Liver (tissue), 9 donors: ENCODE data around the gene CHST5. TPM values are rescaled to one million over a fixed set of nuclear protein-coding genes. Genes with fewer than 3 reads are reported as not detected.

Experiments used
- DNase-seq: peaks from one replicate; pipeline ENCODE4 v3.0.0-alpha.2; 2017; ENCODE audit warnings: low spot score
- H3K27ac ChIP-seq, 2 donors: one replicate each; pipeline ENCODE4 v1.7.0; 2013; ENCODE audit warnings: inconsistent platforms in 2 of 2, low read length in 2 of 2, control low read depth in 1 of 2, low read depth in 1 of 2, mild to moderate bottlenecking in 1 of 2
- H3K27me3 ChIP-seq, 4 donors: one replicate each; pipeline versions ENCODE4 v1.6.1 to v1.7.0; 2013; ENCODE audit warnings: low read length in 3 of 4, inconsistent platforms in 1 of 4, mild to moderate bottlenecking in 1 of 4, moderate library complexity in 1 of 4; ENCODE audit not compliant: control insufficient read depth in 4 of 4, insufficient read depth in 4 of 4
- H3K36me3 ChIP-seq, 4 donors: one replicate each; pipeline versions ENCODE4 v1.6.1 to v1.7.0; 2013; ENCODE audit warnings: low read length in 3 of 4, mild to moderate bottlenecking in 3 of 4, low read depth in 1 of 4, moderate library complexity in 1 of 4; ENCODE audit not compliant: control insufficient read depth in 4 of 4, insufficient read depth in 3 of 4
- H3K4me1 ChIP-seq, 4 donors: one replicate each; pipeline versions ENCODE4 v1.6.1 to v1.7.0; 2013; ENCODE audit warnings: low read length in 3 of 4, mild to moderate bottlenecking in 3 of 4, moderate library complexity in 1 of 4; ENCODE audit not compliant: control insufficient read depth in 4 of 4, insufficient read depth in 4 of 4
- H3K4me3 ChIP-seq, 3 donors: one replicate each; pipeline versions ENCODE4 v1.6.1 to v1.7.0; 2013; ENCODE audit warnings: low read length in 3 of 3, control low read depth in 1 of 3, low read depth in 1 of 3, mild to moderate bottlenecking in 1 of 3
- H3K9ac ChIP-seq, 2 donors: one replicate each; pipeline ENCODE4 v1.7.0; 2013; ENCODE audit warnings: low read length in 2 of 2, mild to moderate bottlenecking in 2 of 2, moderate library complexity in 2 of 2, control low read depth in 1 of 2, low read depth in 1 of 2
- H3K9me3 ChIP-seq, 4 donors: one replicate each; pipeline versions ENCODE4 v1.6.1 to v1.7.0; 2013; ENCODE audit warnings: low read length in 3 of 4; ENCODE audit not compliant: control insufficient read depth in 4 of 4
- CTCF ChIP-seq: fragments of 150-350 bp; IDR thresholded peaks from 2 replicates; pipeline ENCODE4 v1.5.1; 2017; ENCODE audit warnings: improper control_type of control experiment, low read depth, low read length; ENCODE audit not compliant: missing input control
- EGR1 ChIP-seq, 2 donors: IDR thresholded peaks; 2 replicates each; pipeline ENCODE4 v1.6.1; 2016 to 2018; ENCODE audit warnings: antibody characterized with exemption in 2 of 2, low read depth in 2 of 2
- FOXA1 ChIP-seq: IDR thresholded peaks from 2 replicates; pipeline ENCODE4 v1.6.1; 2016; ENCODE audit warnings: antibody characterized with exemption
- GABPA ChIP-seq, 2 donors: IDR thresholded peaks in 1 of 2; conservative IDR thresholded peaks in 1 of 2; 2 replicates each; pipeline ENCODE4 v1.6.1; 2016; ENCODE audit warnings: antibody characterized with exemption in 2 of 2, mild to moderate bottlenecking in 1 of 2, moderate library complexity in 1 of 2
- HNF4A ChIP-seq, 2 donors: conservative IDR thresholded peaks; 2 replicates each; pipeline ENCODE4 v1.6.1; 2016; ENCODE audit warnings: antibody characterized with exemption in 2 of 2, mild to moderate bottlenecking in 2 of 2
- HNF4G ChIP-seq: IDR thresholded peaks from 2 replicates; pipeline ENCODE4 v1.6.1; 2016; ENCODE audit warnings: antibody characterized with exemption
- MAX ChIP-seq: IDR thresholded peaks from 2 replicates; pipeline ENCODE4 v1.6.1; 2016; ENCODE audit warnings: antibody characterized with exemption
- NR2F2 ChIP-seq: IDR thresholded peaks from 2 replicates; pipeline ENCODE4 v1.6.1; 2016; ENCODE audit warnings: antibody characterized with exemption
- REST ChIP-seq: IDR thresholded peaks from 2 replicates; pipeline ENCODE4 v1.6.1; 2016; ENCODE audit warnings: antibody characterized with exemption, mild to moderate bottlenecking
- RXRA ChIP-seq, 2 donors: IDR thresholded peaks; 2 replicates each; pipeline ENCODE4 v1.6.1; 2017 to 2018; ENCODE audit warnings: antibody characterized with exemption in 2 of 2, mild to moderate bottlenecking in 1 of 2
- TAF1 ChIP-seq: conservative IDR thresholded peaks from 2 replicates; pipeline ENCODE4 v1.6.1; 2016; ENCODE audit warnings: antibody characterized with exemption, mild to moderate bottlenecking
- WGBS: extraction: QIAGEN DNeasy Blood & Tissue Kit; methylation state at CpG from one replicate; pipeline ENCODE4 v1.1.7; 2013; 5-methylcytosine and 5-hydroxymethylcytosine counted together
- polyA plus RNA-seq, 2 donors: library from polyadenylated mRNA; stranded (reverse) in 1 of 2; unstranded in 1 of 2; fragments of 200-250 nt in 1 of 2; fragments of >200 nt in 1 of 2; fragmentation: Nextera tagmentation in 1 of 2; extraction: Ambion mirVana in 1 of 2; gene quantifications; one replicate each; pipeline versions ENCODE4 v1.2.1 to v1.2.3, GENCODE V29; 2013 to 2015
- total RNA-seq, 2 donors: library from RNA; depleted of rRNA; stranded (reverse); fragments of >200 nt; gene quantifications; one replicate each; pipeline ENCODE4 v1.2.3, GENCODE V29; 2014
- donor health status: healthy.
- donor health status: healthy.
- donor health status: healthy.
- donor health status: healthy.
- donor health status: healthy.

CHST5 gene
- total and polyA plus RNA-seq, 4 donors = not detected

- H3K9me3 ChIP-seq = no peaks in the 10 kb centered on the region
- no peak for DNase-seq
- TF ChIP-seq GABPA (IDR thresholded peaks at IDR 0.05 in 1 of 2, conservative IDR thresholded peaks at IDR 0.05 in 1 of 2) (peak; percentile 34 to 81), HNF4A (conservative IDR thresholded peaks at IDR 0.05) (peak in 1 of 2 donors; percentile 16), EGR1 (IDR thresholded peaks at IDR 0.05; ENCODE audit: low read depth in 2 of 2) (no peak)
- no peak overlapping the region for H3K9ac ChIP-seq
- no peak overlapping the region for H3K4me3 ChIP-seq
- no peaks in the 10 kb centered on the region for H3K36me3 ChIP-seq
- H3K27me3 ChIP-seq = no peaks in the 10 kb centered on the region
- WGBS = 34% methylated on average over 7 of the region's 7 CpGs
- no peak overlapping the region for H3K27ac ChIP-seq
- H3K4me1 ChIP-seq = peaks cover 0 to 1% (median 0%) of the 10 kb centered on the region in 4 donors
Measured at GRCh38 chr16:75506574-75506973, 29.3 kb downstream of the CHST5 start.

GRCh38 chr16:75506107-75506506 is 29.8 kb downstream of the CHST5 start:
- no peaks in the 10 kb centered on the region for H3K27me3 ChIP-seq
- DNase-seq = no peak
- no peaks in the 10 kb centered on the region for H3K9me3 ChIP-seq
- H3K4me3 ChIP-seq = no peak overlapping the region
- 83% methylated on average over 3 of the region's 3 CpGs for WGBS
- H3K9ac ChIP-seq = no peak overlapping the region
- TF ChIP-seq NR2F2 = no peak
- TF ChIP-seq HNF4A (conservative IDR thresholded peaks at IDR 0.05) = no peak
- TF ChIP-seq MAX = no peak
- no peak overlapping the region for H3K27ac ChIP-seq
- peaks cover 0 to 1% (median 0%) of the 10 kb centered on the region in 4 donors for H3K4me1 ChIP-seq
- H3K36me3 ChIP-seq = no peaks in the 10 kb centered on the region

- H3K36me3 ChIP-seq = no peaks in the 10 kb centered on the region
- TF ChIP-seq RXRA (IDR thresholded peaks at IDR 0.05) (no peak), GABPA (IDR thresholded peaks at IDR 0.05 in 1 of 2, conservative IDR thresholded peaks at IDR 0.05 in 1 of 2) (no peak), CTCF (no peak), HNF4G (no peak), MAX (no peak), REST (no peak), FOXA1 (no peak), TAF1 (no peak)
- WGBS = 96% methylated on average over 1 of the region's 1 CpG
- H3K27ac ChIP-seq = no peak overlapping the region
- no peaks in the 10 kb centered on the region for H3K9me3 ChIP-seq
- H3K9ac ChIP-seq = no peak overlapping the region
- H3K27me3 ChIP-seq = no peaks in the 10 kb centered on the region
- peaks cover 0 to 1% (median 0%) of the 10 kb centered on the region in 4 donors for H3K4me1 ChIP-seq
- peak; percentile 44 for DNase-seq
- H3K4me3 ChIP-seq = no peak overlapping the region
Measured at GRCh38 chr16:75503801-75504200, 32.1 kb downstream of the CHST5 start.
